Measurements from ENCODE around the gene PTPRN2. TPM values are rescaled to one million over a fixed set of nuclear protein-coding genes. Genes with fewer than 3 reads are reported as not detected.

The PTPRN2 gene
- polyA plus RNA-seq, 1 of the 3 experiments (the other 2 are of a cell fraction): 4.0 TPM

DNA sequence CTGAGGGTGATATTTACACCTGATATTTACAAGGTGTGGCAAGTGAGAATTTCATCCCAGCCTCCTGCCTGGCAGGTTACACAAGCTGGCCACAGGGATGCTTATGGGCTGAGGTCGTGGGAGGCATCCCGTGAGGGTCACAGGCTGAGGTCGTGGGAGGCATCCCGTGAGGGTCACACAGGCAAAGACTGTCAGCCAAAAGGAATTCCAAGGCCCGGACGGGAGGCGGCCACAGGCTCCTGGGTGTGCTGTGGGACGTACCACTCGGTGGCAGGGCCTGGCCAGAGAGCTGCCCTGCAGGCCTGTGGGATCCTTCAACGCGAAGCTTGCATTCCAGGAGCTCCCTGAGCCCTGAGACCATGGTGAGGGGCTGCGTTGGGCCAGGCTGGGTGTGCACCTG is 790.3 kb downstream of the PTPRN2 start (continued):
- TF ChIP-seq RFX5 (IDR thresholded peaks at IDR 0.05; ENCODE audit: low read length) (no peak), JUND (IDR thresholded peaks at IDR 0.05) (no peak)
- TF ChIP-seq, protein P1, sequence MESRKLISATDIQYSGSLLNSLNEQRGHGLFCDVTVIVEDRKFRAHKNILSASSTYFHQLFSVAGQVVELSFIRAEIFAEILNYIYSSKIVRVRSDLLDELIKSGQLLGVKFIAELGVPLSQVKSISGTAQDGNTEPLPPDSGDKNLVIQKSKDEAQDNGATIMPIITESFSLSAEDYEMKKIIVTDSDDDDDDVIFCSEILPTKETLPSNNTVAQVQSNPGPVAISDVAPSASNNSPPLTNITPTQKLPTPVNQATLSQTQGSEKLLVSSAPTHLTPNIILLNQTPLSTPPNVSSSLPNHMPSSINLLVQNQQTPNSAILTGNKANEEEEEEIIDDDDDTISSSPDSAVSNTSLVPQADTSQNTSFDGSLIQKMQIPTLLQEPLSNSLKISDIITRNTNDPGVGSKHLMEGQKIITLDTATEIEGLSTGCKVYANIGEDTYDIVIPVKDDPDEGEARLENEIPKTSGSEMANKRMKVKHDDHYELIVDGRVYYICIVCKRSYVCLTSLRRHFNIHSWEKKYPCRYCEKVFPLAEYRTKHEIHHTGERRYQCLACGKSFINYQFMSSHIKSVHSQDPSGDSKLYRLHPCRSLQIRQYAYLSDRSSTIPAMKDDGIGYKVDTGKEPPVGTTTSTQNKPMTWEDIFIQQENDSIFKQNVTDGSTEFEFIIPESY (IDR thresholded peaks at IDR 0.05; ENCODE audit: borderline replicate concordance, low read depth): no peak

DNA sequence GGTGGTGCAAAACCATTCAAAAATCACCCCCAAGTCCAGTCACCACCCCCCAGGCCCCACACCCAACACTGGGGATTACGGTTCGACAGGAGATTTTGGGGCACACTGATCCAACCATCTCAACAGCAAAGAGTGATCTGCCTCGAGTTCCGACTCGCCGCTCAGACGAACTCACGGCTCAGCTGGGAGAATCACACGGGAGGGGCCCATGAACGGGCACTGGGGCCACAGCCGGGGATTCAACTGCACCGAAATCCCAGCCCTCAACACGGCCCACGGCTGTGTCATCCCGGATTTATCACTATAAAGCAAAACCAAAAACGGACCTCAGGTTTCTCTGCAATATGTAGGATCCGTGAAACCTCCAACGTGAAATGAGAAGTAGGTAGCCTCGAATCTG is 790.8 kb downstream of the PTPRN2 start:
- H3K9me3 ChIP-seq: no peaks in the 10 kb centered on the region; the same call in 1 of the 2 replicates
- no peak overlapping the region for H3K27ac ChIP-seq (ENCODE audit: low read depth in 2 of 2, low read length in 1 of 2)
- TF ChIP-seq, protein P2, sequence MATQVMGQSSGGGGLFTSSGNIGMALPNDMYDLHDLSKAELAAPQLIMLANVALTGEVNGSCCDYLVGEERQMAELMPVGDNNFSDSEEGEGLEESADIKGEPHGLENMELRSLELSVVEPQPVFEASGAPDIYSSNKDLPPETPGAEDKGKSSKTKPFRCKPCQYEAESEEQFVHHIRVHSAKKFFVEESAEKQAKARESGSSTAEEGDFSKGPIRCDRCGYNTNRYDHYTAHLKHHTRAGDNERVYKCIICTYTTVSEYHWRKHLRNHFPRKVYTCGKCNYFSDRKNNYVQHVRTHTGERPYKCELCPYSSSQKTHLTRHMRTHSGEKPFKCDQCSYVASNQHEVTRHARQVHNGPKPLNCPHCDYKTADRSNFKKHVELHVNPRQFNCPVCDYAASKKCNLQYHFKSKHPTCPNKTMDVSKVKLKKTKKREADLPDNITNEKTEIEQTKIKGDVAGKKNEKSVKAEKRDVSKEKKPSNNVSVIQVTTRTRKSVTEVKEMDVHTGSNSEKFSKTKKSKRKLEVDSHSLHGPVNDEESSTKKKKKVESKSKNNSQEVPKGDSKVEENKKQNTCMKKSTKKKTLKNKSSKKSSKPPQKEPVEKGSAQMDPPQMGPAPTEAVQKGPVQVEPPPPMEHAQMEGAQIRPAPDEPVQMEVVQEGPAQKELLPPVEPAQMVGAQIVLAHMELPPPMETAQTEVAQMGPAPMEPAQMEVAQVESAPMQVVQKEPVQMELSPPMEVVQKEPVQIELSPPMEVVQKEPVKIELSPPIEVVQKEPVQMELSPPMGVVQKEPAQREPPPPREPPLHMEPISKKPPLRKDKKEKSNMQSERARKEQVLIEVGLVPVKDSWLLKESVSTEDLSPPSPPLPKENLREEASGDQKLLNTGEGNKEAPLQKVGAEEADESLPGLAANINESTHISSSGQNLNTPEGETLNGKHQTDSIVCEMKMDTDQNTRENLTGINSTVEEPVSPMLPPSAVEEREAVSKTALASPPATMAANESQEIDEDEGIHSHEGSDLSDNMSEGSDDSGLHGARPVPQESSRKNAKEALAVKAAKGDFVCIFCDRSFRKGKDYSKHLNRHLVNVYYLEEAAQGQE (IDR thresholded peaks at IDR 0.05; ENCODE audit: low read depth, low read length): no peak
- TF ChIP-seq TCF12 (IDR thresholded peaks at IDR 0.05): no peak
- no peak overlapping the region for H3K4me3 ChIP-seq (ENCODE audit: low read depth in 2 of 2, low read length in 1 of 2)
- H3K79me2 ChIP-seq (ENCODE audit: insufficient read depth): no peaks in the 10 kb centered on the region
- no peaks in the 10 kb centered on the region for H3K4me1 ChIP-seq (ENCODE audit: control insufficient read depth in 1 of 2, insufficient read depth in 2 of 2, low read depth in 1 of 2, low read length in 1 of 2)
- ChIA-PET POLR2A (no interaction called here), CTCF (no interaction called here)
- no peaks in the 10 kb centered on the region for H3K36me3 ChIP-seq (replicated peaks in 1 of 2; ENCODE audit: control insufficient read depth in 1 of 2, insufficient read depth in 2 of 2, low read length in 1 of 2)
- no peak overlapping the region for H3K4me2 ChIP-seq
- 52% methylated on average over 19 of the region's 19 CpGs for WGBS (ENCODE audit: low lambda C conversion rate)
- H4K20me1 ChIP-seq (ENCODE audit: insufficient read depth): no peaks in the 10 kb centered on the region
- H3K9ac ChIP-seq: no peak overlapping the region
- H3F3A ChIP-seq (replicated peaks; ENCODE audit: insufficient read depth): no peaks in the 10 kb centered on the region
- no peak for DNase-seq
- H3K27me3 ChIP-seq (ENCODE audit: insufficient read depth): no peaks in the 10 kb centered on the region
- no peaks in the 10 kb centered on the region for H3K9me2 ChIP-seq
- H2AFZ ChIP-seq (ENCODE audit: low read depth): no peak overlapping the region

DNA sequence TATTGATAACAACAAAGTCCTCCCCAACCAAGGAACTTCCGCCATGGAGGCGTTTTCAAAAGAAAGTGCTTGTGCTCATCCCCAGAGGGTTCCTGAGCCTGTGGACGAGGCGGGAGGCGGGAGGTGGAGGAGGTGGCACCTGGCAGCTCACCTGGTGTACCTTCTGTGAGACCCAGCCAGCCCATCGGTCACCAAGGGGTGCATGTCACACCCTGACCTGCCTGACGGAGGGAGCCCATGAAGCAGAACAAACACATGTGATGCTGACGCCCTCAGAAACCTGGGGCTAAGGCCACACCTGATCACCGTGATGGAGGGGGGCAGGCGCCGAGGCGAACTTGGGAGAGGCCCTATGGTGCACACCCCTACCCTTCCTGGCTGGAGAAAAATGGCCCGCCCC is 792.0 kb downstream of the PTPRN2 start:
- no peak overlapping the region for H2AFZ ChIP-seq (ENCODE audit: low read depth)
- DNase-seq: no peak
- CTCF ChIA-PET: no interaction called here
- TF ChIP-seq SMC3 (IDR thresholded peaks at IDR 0.05; ENCODE audit: low read depth, low read length) (no peak), POLR2AphosphoS5 (IDR thresholded peaks at IDR 0.05; ENCODE audit: low read depth, low read length) (no peak), SIN3A (IDR thresholded peaks at IDR 0.05; ENCODE audit: borderline replicate concordance, low read depth, low read length) (no peak), TAF1 (IDR thresholded peaks at IDR 0.05; ENCODE audit: borderline replicate concordance, low read depth, low read length) (no peak), GABPA (IDR thresholded peaks at IDR 0.05; ENCODE audit: low read depth) (no peak), EP300 (IDR thresholded peaks at IDR 0.05; ENCODE audit: borderline replicate concordance in 1 of 2, low read depth in 1 of 2, low read length in 1 of 2) (no peak), GATA2 (CRISPR knock-in tag; IDR thresholded peaks at IDR 0.05) (no peak), ELF1 (IDR thresholded peaks at IDR 0.05) (no peak), MEF2A (IDR thresholded peaks at IDR 0.05; ENCODE audit: borderline replicate concordance, low read depth) (no peak)
- TF ChIP-seq, protein P1 (IDR thresholded peaks at IDR 0.05; ENCODE audit: borderline replicate concordance, low read depth): no peak
- TF ChIP-seq, protein P3, sequence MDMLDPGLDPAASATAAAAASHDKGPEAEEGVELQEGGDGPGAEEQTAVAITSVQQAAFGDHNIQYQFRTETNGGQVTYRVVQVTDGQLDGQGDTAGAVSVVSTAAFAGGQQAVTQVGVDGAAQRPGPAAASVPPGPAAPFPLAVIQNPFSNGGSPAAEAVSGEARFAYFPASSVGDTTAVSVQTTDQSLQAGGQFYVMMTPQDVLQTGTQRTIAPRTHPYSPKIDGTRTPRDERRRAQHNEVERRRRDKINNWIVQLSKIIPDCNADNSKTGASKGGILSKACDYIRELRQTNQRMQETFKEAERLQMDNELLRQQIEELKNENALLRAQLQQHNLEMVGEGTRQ (IDR thresholded peaks at IDR 0.05; ENCODE audit: borderline replicate concordance, low read depth, low read length): no peak

More for the DNA sequence above, 792.0 kb downstream of the PTPRN2 start:
- no peak overlapping the region for H3K4me3 ChIP-seq (ENCODE audit: low read depth in 2 of 2, low read length in 1 of 2)
- no peaks in the 10 kb centered on the region for H3K36me3 ChIP-seq (replicated peaks in 1 of 2; ENCODE audit: control insufficient read depth in 1 of 2, insufficient read depth in 2 of 2, low read length in 1 of 2)
- no peak overlapping the region for H3K4me2 ChIP-seq
- no peaks in the 10 kb centered on the region for H3K27me3 ChIP-seq (ENCODE audit: insufficient read depth)
- 63% methylated on average over 12 of the region's 13 CpGs for WGBS (ENCODE audit: low lambda C conversion rate)
- H3K9ac ChIP-seq: no peak overlapping the region
- no peaks in the 10 kb centered on the region for H3K4me1 ChIP-seq (ENCODE audit: control insufficient read depth in 1 of 2, insufficient read depth in 2 of 2, low read depth in 1 of 2, low read length in 1 of 2)
- no peaks in the 10 kb centered on the region for H3F3A ChIP-seq (replicated peaks; ENCODE audit: insufficient read depth)
- H3K79me2 ChIP-seq (ENCODE audit: insufficient read depth): no peaks in the 10 kb centered on the region
- POLR2A ChIA-PET: no interaction called here
- no peaks in the 10 kb centered on the region for H3K9me2 ChIP-seq
- no peaks in the 10 kb centered on the region for H4K20me1 ChIP-seq (ENCODE audit: insufficient read depth)
- no peaks in the 10 kb centered on the region; the same call in 1 of the 2 replicates for H3K9me3 ChIP-seq
- no peak overlapping the region for H3K27ac ChIP-seq (ENCODE audit: low read depth in 2 of 2, low read length in 1 of 2)
